Fibroblast of lung (primary cell): ENCODE results near the gene NCOA4. TPM values are rescaled to one million over a fixed set of nuclear protein-coding genes. Genes with fewer than 3 reads are reported as not detected.

ENCODE experiments used
- DNase-seq, 2 donors: peaks; one replicate each; pipeline versions ENCODE4 v3.0.0 to v3.0.0-alpha.2; 2010; ENCODE audit warnings: low read depth in 2 of 2
- H2AFZ ChIP-seq: 2 replicates; pipeline ENCODE4 v1.5.1; 2012; ENCODE audit warnings: low read length, control low read depth, inconsistent platforms
- H3K27ac ChIP-seq: 2 replicates; pipeline ENCODE4 v1.5.1; 2011; ENCODE audit warnings: low read length, control low read depth; ENCODE audit not compliant: insufficient read depth
- H3K27me3 ChIP-seq: 2 replicates; pipeline ENCODE4 v1.5.1; 2011; ENCODE audit warnings: mild to moderate bottlenecking, low read length; ENCODE audit not compliant: control insufficient read depth, insufficient read depth
- H3K36me3 ChIP-seq: 2 replicates; pipeline ENCODE4 v1.5.1; 2011; ENCODE audit warnings: low read length; ENCODE audit not compliant: control insufficient read depth, insufficient read depth
- H3K4me1 ChIP-seq: 2 replicates; pipeline ENCODE4 v1.5.1; 2011; ENCODE audit warnings: low read length; ENCODE audit not compliant: control insufficient read depth, insufficient read depth; ENCODE audit errors: extremely low read depth
- H3K4me2 ChIP-seq: 2 replicates; pipeline ENCODE4 v1.5.1; 2011; ENCODE audit warnings: low read length, control low read depth; ENCODE audit not compliant: insufficient read depth; ENCODE audit errors: extremely low read depth
- H3K4me3 ChIP-seq, 4 experiments: fragments of 200-600 bp in 1 of 4; sonication (generic) in 1 of 4; replicated peaks in 1 of 4; 2 replicates each; pipeline ENCODE4 v1.5.1; 2011 to 2016; ENCODE audit warnings: low read length in 4 of 4, low read depth in 3 of 4, mild to moderate bottlenecking in 3 of 4, control low read depth in 2 of 4, inconsistent platforms in 1 of 4, mixed read lengths in 1 of 4; ENCODE audit not compliant: insufficient read depth in 1 of 4; ENCODE audit errors: control extremely low read depth in 1 of 4
- H3K79me2 ChIP-seq: 2 replicates; pipeline ENCODE4 v1.5.1; 2012; ENCODE audit warnings: mild to moderate bottlenecking, low read length, inconsistent platforms; ENCODE audit not compliant: control insufficient read depth, insufficient read depth
- H3K9ac ChIP-seq: 2 replicates; pipeline ENCODE4 v1.5.1; 2011; ENCODE audit warnings: mild to moderate bottlenecking, low read length, control low read depth; ENCODE audit not compliant: insufficient read depth
- H3K9me3 ChIP-seq: 2 replicates; pipeline ENCODE4 v1.5.1; 2012; ENCODE audit warnings: low read depth, low read length; ENCODE audit not compliant: control insufficient read depth, insufficient read depth
- H4K20me1 ChIP-seq: 2 replicates; pipeline ENCODE4 v1.5.1; 2011; ENCODE audit warnings: low read length; ENCODE audit not compliant: control insufficient read depth, insufficient read depth; ENCODE audit errors: extremely low read depth
- CTCF ChIP-seq, 2 donors: IDR thresholded peaks in 1 of 2; conservative IDR thresholded peaks in 1 of 2; 1 replicate in 1 of 2; 2 replicates in 1 of 2; pipeline ENCODE4 v1.5.1; 2011 to 2012; ENCODE audit warnings: low read length in 2 of 2, control low read depth in 1 of 2, inconsistent platforms in 1 of 2, low read depth in 1 of 2, mild to moderate bottlenecking in 1 of 2
- EZH2 ChIP-seq: IDR thresholded peaks from 2 replicates; pipeline ENCODE4 v1.5.1; 2012; ENCODE audit warnings: low read length, control low read depth, mild to moderate bottlenecking; ENCODE audit errors: missing control alignments
- polyA plus RNA-seq, 2 donors: library from polyadenylated mRNA; depleted of rRNA in 1 of 2; stranded (reverse) in 1 of 2; unstranded in 1 of 2; fragments of >200 nt; gene quantifications; 2 replicates each; pipeline ENCODE4 v1.2.1, GENCODE V29; 2011 to 2012; ENCODE audit warnings: missing spikeins in 1 of 2
- total RNA-seq: library from RNA; depleted of rRNA; stranded (reverse); fragments of >200 nt; gene quantifications from 2 replicates; pipeline ENCODE4 v1.2.1, GENCODE V29; 2014

Gene NCOA4
- total and polyA plus RNA-seq, 2 donors (not counting 1 experiment from before 2014, with no cell fraction given), result 140 to 175 TPM

- Histone ChIP-seq H3K79me2 (peaks cover 82% of the 10 kb centered on the region), H3K4me1 (peaks cover 16% of the 10 kb centered on the region), H3K4me3 (no peak overlapping the region), H3K9me3 (no peaks in the 10 kb centered on the region), H3K27me3 (no peaks in the 10 kb centered on the region), H3K36me3 (peaks cover 2% of the 10 kb centered on the region), H2AFZ (no peak overlapping the region), H3K4me2 (peak overlapping the region; percentile 33), H3K9ac (no peak overlapping the region), H4K20me1 (no peaks in the 10 kb centered on the region), H3K27ac (peak overlapping the region; percentile 37)
- no peak for TF ChIP-seq CTCF (conservative IDR thresholded peaks at IDR 0.05 in 1 of 2, IDR thresholded peaks at IDR 0.05 in 1 of 2; ENCODE audit: low read depth in 1 of 2, low read length in 2 of 2)
- no peak for DNase-seq
Measured at GRCh38 chr10:46019569-46020343, 10.7 kb downstream of the NCOA4 start.

GRCh38 chr10:46019177-46019528 lies 11.3 kb downstream of the NCOA4 start:
- Histone ChIP-seq H4K20me1 (no peaks in the 10 kb centered on the region), H3K4me1 (peaks cover 16% of the 10 kb centered on the region), H3K9ac (no peak overlapping the region)

More at GRCh38 chr10:46019177-46019528, 11.3 kb downstream of the NCOA4 start:
- no peak for DNase-seq
- TF ChIP-seq CTCF (conservative IDR thresholded peaks at IDR 0.05 in 1 of 2, IDR thresholded peaks at IDR 0.05 in 1 of 2; ENCODE audit: low read depth in 1 of 2, low read length in 2 of 2) (no peak), EZH2 (no peak)
- Histone ChIP-seq H3K9me3 (no peaks in the 10 kb centered on the region), H3K36me3 (peaks cover 2% of the 10 kb centered on the region), H3K4me2 (no peak overlapping the region), H3K27me3 (no peaks in the 10 kb centered on the region), H3K4me3 (no peak overlapping the region), H3K79me2 (peaks cover 77% of the 10 kb centered on the region), H3K27ac (no peak overlapping the region), H2AFZ (no peak overlapping the region)
